GF-D8 (cell line): ENCODE measurements around the gene CUX1.

Experiments used
- DNase-seq: peaks from one replicate; lab custom pipeline; 2025; lab: John Stamatoyannopoulos, UW

The CUX1 gene

GRCh38 chr7:101896316-101896715, 78.9 kb downstream of the CUX1 start:
- no peak for DNase-seq

GRCh38 chr7:101896941-101897340, 79.5 kb downstream of the CUX1 start:
- no peak for DNase-seq

GRCh38 chr7:101898106-101898505, 80.7 kb downstream of the CUX1 start:
- DNase-seq = no peak

- no peak for DNase-seq
Measured at GRCh38 chr7:101899616-101900015, 82.2 kb downstream of the CUX1 start.

DNA sequence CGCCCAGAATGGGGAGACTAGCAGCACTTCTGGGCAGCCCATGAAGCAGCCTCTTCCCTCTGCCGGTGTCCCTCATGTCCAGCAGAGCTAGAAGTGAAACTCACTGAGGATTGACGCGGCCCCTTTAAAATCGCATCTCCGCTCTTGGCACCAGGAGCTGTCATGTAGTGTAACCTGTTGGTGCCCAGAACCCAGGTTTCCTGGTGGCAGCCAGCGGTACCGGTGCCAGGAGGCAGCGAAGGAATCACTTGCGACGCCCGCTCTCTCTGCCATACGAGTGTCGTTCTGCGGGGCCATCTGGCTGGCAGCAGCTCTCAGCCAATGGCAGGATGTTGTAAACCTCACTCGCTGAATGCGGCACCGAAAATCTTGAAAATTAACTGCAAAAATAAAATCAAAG, 82.7 kb downstream of the CUX1 start:
- DNase-seq = no peak

- no peak for DNase-seq
Measured at GRCh38 chr7:101901661-101902491, 84.5 kb downstream of the CUX1 start.

DNA sequence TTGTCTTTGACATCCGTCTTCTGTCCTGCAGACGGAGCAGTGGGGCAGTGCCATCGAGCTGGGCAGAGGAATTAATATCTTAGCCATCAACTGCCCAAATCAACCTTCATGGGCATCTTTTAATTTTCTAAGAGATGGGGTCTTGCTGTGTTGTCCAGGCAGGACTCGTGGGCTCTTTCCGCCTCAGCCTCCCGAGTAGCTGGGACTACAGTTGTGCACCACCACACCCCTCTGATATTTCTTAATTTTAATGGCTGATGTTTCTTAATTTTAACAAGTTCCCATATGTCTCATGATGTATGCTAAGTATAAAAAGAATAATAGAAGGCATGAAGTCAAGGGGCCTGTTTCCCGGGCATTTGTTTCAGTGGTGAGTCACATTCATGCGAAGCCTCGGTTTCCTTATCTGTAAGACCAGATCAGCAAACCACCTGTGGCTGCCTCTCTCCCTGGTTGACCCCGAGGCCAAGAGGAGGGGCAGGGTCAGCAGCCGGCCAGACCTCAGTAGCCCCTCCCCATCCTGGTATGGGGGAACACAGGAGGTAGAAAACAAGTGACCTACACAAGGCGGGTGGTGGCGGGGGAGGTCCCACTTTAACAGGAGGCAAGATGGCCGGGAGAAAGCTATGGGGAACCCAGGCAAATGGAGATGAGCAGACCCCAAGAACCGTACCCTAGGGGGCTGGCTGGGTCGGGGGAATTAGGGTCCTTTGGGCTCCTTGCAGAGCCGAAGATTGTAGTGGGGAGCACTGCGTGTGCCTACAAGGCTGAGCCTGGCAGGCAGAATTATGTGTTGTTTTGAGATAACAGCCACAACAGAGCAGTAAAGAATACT, 85.5 kb downstream of the CUX1 start:
- DNase-seq = no peak

- DNase-seq = no peak
Measured at GRCh38 chr7:101903515-101903868, 86.1 kb downstream of the CUX1 start.

- DNase-seq = no peak
Measured at GRCh38 chr7:101904019-101904418, 86.6 kb downstream of the CUX1 start.

DNA sequence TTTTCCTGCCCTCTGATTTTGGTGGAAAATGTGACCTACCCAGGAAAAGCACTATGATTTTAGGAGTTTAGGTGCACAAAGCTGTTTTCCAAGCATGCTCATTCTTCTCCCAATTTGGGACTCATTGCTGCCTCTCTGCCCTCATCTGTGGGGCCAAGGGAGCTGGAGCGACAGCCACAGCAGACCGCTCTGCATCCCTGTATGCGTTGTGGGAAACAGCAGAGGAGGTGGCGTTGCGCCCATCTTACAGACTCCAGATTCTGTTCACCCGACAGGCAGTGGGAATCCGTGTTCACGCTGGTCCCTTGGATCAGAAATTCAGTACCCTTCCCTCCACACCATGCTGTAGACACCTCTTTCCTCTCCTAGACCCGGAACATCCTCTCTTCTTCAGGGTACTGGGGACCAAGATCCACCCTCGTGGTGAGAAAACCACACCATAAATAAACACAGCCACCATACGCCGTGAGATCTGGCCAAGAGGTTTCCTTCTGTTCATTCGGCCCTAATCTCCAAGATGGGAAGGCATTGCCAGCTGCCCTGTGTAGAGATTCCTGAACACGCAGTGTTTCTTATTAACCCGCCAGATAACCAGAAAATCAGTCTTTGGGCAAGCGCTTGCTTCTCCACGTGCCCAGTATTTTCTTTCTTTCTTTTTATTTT, 87.9 kb downstream of the CUX1 start:
- DNase-seq = no peak

GRCh38 chr7:101906291-101907240, 89.1 kb downstream of the CUX1 start:
- no peak for DNase-seq

DNA sequence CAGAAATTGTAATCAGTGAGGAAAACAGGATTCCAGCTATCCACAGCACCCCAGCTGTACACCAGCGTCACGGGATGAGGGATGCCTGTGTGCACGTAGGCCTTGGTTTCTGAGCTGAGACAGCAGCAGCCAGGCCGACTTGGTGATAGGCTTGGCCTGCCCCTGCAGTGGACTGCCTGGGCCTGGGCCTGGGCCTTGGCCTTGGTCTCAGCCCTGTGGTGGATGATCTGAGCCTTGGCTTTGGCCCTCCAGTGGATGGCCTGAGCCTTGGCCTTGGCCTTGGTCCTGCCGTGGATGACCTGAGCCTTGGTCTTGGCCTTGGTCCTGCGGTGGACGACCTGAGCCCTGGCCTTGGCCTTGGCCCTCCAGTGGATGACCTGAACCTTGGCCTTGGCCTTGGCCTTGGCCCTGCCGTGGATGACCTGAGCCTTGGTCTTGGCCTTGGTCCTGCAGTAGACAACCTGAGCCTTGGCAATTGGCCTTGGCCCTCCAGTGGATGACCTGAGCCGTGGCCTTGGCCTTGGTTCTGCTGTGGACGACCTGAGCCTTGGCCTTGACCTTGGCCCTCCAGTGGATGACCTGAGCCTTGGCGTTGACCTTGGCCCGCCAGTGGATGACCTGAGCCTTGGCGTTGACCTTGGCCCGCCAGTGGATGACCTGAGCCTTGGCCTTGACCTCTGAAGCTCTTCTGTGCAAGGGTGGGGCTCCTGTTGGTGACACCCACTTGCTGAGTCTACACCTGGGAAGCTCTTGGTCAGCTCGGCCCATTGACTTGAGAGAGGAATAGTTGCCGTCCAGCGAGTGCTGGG, 93.8 kb downstream of the CUX1 start:
- no peak for DNase-seq

GRCh38 chr7:101911800-101912715, 94.6 kb downstream of the CUX1 start:
- DNase-seq = no peak

GRCh38 chr7:101912716-101913110, 95.3 kb downstream of the CUX1 start:
- DNase-seq = no peak

DNA sequence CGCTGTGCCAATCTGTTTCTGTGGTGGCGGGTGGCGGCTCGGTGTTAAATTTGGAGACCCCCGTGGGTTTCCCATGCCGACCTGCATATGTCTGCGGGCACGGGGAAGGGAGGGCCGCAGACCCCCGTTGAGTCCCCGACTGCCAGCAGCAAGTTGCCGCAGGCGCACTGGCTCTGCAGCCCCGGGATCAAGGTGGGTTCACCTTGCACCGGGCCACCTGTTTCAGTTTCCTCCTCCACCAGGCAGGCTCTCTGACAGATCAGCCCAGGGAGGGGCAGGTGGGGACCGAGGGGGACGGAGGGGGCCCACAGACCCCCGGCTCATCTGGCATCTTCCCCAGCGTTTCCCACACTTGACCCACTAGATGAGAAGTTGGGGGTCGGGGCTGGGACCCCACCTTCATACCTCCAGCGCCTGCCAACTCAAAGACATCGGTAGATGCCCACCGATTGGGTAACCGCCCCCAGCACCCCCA, 95.9 kb downstream of the CUX1 start:
- DNase-seq = no peak

DNA sequence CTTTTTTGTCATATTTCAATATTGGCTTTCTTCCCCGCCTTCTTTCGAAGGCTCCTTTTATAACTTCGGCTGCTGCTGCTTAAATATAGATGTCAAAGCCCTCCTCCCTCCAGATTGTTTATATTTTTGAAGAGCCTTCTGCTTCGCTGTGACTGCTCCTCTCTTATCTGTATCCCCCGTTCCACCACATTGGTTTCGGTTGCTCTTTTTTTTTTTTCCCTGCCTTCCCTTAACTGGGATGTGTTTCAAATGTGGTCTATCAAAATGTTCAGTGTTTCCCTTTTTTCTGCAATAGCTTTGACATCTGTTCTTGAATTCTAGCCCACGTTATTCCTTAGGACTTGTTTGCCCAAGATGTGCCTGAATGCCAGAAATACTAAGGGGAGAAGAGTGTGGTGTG, 96.4 kb downstream of the CUX1 start:
- no peak for DNase-seq

DNA sequence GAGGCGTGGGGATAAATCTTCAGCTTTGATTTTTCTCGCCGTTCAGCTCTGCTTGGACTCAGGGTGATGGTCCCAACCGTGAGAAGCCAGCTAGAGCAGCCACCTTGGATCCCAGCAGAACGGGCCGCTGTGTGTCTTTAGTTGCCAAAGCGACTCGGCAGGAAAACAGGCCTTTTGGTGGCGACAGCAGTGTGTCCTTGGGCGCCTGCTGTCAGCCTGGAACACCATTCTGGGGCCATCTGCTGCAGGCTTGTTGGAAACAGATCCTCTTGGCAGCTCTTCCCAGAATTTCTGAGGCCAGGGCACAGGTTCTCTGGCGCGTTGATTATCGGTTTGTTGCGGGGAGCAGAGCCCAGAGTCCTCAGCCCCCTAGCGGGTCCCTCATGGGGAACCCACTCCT, 97.6 kb downstream of the CUX1 start:
- no peak for DNase-seq

DNA sequence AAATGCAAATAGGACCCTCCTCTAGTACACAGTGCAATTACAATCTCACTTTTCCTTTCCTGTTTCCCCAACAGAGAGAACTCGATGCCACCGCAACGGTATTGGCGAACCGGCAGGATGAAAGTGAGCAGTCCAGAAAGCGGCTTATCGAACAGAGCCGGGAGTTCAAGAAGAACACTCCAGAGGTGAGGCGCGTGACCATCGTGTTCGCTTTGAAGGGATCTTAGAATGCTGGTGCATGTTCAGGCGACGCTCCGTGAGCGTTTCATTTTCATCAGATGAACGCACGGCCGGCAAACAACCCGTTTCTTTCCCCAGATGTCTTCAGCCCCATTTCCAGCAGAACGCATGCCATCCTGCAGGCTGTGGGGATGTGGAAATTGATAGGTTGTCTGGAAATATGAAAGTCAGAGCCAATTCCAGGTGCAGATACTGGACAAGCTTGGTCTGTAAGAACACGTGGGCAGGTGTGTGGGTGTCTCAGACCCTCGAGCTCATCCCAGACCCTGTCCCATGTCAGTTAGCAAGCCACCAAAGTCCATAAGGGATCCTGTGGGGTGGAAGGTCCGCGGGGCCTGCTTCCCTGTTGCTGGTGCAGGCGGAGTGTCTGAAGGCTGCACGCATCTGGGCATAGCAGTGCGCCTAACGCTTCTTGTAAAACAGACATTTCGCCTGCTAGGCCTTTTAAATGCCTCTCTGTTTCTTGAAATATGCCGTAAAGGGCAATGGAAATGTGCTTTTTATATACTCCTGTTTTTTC, 98.8 kb downstream of the CUX1 start:
- no peak for DNase-seq

- no peak for DNase-seq
Measured at GRCh38 chr7:101916876-101917275, 99.5 kb downstream of the CUX1 start.
